H1 (cell line): ENCODE data around the gene USPL1. TPM values are rescaled to one million over a fixed set of nuclear protein-coding genes. Genes with fewer than 3 reads are reported as not detected.

Source experiments
- BCL11A ChIP-seq, 2 experiments: IDR thresholded peaks; one replicate each; pipeline ENCODE4 v1.6.1; 2011; ENCODE audit warnings: low read depth in 2 of 2, low read length in 2 of 2, mild to moderate bottlenecking in 2 of 2
- CHD7 ChIP-seq: fragments of 300-600 bp; sonication (generic); IDR thresholded peaks from 2 replicates; pipeline ENCODE4 v1.7.1; 2012; ENCODE audit warnings: low read length, moderate library complexity, mild to moderate bottlenecking, inconsistent platforms; ENCODE audit not compliant: insufficient replicate concordance
- CREB1 ChIP-seq: IDR thresholded peaks from 2 replicates; pipeline ENCODE4 v1.6.1; 2012; ENCODE audit warnings: inconsistent platforms
- EP300 ChIP-seq, 2 experiments: IDR thresholded peaks; 1 replicate in 1 of 2; 2 replicates in 1 of 2; pipeline ENCODE4 v1.6.1; 2011 to 2012; ENCODE audit warnings: low read depth in 2 of 2, low read length in 2 of 2, mild to moderate bottlenecking in 2 of 2, borderline replicate concordance in 1 of 2, inconsistent platforms in 1 of 2, moderate library complexity in 1 of 2
- JUN ChIP-seq: IDR thresholded peaks from 2 replicates; pipeline ENCODE4 v1.6.1; 2011; ENCODE audit warnings: low read depth, mild to moderate bottlenecking, improper control_type of control experiment, low read length
- RNF2 ChIP-seq: fragments of 200-900, 300-1000 bp; sonication (generic); IDR thresholded peaks from 2 replicates; pipeline ENCODE4 v1.7.1; 2016; ENCODE audit warnings: borderline replicate concordance, low read depth, mild to moderate bottlenecking, antibody characterized with exemption, low read length; ENCODE audit not compliant: poor library complexity, severe bottlenecking; ENCODE audit errors: missing control alignments
- TBP ChIP-seq: IDR thresholded peaks from 2 replicates; pipeline ENCODE4 v1.6.1; 2011; ENCODE audit warnings: low read depth, low read length, improper control_type of control experiment
- TCF12 ChIP-seq: IDR thresholded peaks from 2 replicates; pipeline ENCODE4 v1.6.1; 2011; ENCODE audit warnings: low read depth, mild to moderate bottlenecking, low read length
- polyA plus RNA-seq, 7 experiments: library from polyadenylated mRNA; depleted of rRNA in 3 of 7; stranded (reverse) in 5 of 7; unstranded in 2 of 7; fragments of >200 nt in 5 of 7; fragments of 200-250 nt in 2 of 7; gene quantifications; 1 replicate in 5 of 7; 2 replicates in 1 of 7; 4 replicates in 1 of 7; pipeline versions ENCODE4 v1.2.1 to v1.2.3, GENCODE V29; 2011 to 2013; ENCODE audit warnings: missing spikeins in 2 of 7, mixed read lengths in 2 of 7
- total RNA-seq: library from RNA; stranded (reverse); fragmentation: NEBNext Ultra II Directional; extraction: Animal tissue kit (Norgen Biotek cat#: 25700); gene quantifications from 2 replicates; pipeline ENCODE4 v1.2.1, GENCODE V29; 2021

USPL1 gene
- total and polyA plus RNA-seq, 2 of the 8 experiments (the other 6 are each of a cell fraction or from before 2014, with no cell fraction given): 6.3 to 17.1 TPM

GRCh38 chr13:30652746-30653386, 35.1 kb downstream of the USPL1 start (continued):
- no peak for TF ChIP-seq CHD7
- TF ChIP-seq JUN: no peak
- TF ChIP-seq RNF2: no peak
- TF ChIP-seq EP300 (IDR thresholded peaks at IDR 0.05; ENCODE audit: borderline replicate concordance in 1 of 2, low read depth in 2 of 2, low read length in 2 of 2): no peak
- no peak for TF ChIP-seq BCL11A (IDR thresholded peaks at IDR 0.05; ENCODE audit: low read depth in 2 of 2, low read length in 2 of 2)
- no peak for TF ChIP-seq TBP
- no peak for TF ChIP-seq TCF12
- no peak for TF ChIP-seq CREB1
